Measurements from ENCODE around the gene HTT.

The HTT gene

GRCh38 chr4:3251691-3252479 is 177.4 kb downstream of the HTT start:
- no peak for DNase-seq

GRCh38 chr4:3252480-3252828 is 178.0 kb downstream of the HTT start:
- DNase-seq, result no peak

GRCh38 chr4:3252831-3253641 is 178.6 kb downstream of the HTT start:
- no peak for DNase-seq

- DNase-seq, result no peak
Observed at GRCh38 chr4:3253808-3254207, 179.3 kb downstream of the HTT start.

- DNase-seq, result no peak
Observed at GRCh38 chr4:3254302-3255131, 180.0 kb downstream of the HTT start.

GRCh38 chr4:3255611-3256186 is 181.2 kb downstream of the HTT start:
- DNase-seq, result no peak

GRCh38 chr4:3256230-3257102 is 182.0 kb downstream of the HTT start:
- DNase-seq, result no peak

GRCh38 chr4:3257103-3257555 is 182.6 kb downstream of the HTT start:
- DNase-seq, result no peak

GRCh38 chr4:3257556-3258482 is 183.3 kb downstream of the HTT start:
- no peak for DNase-seq

- DNase-seq, result no peak
Observed at GRCh38 chr4:3261411-3262207, 187.1 kb downstream of the HTT start.

GRCh38 chr4:3262208-3263052 is 187.9 kb downstream of the HTT start:
- no peak for DNase-seq

- no peak for DNase-seq
Observed at GRCh38 chr4:3263053-3263875, 188.8 kb downstream of the HTT start.

- DNase-seq, result no peak
Observed at GRCh38 chr4:3263876-3264193, 189.4 kb downstream of the HTT start.

GRCh38 chr4:3266076-3266475 is 191.6 kb downstream of the HTT start:
- no peak for DNase-seq

- no peak for DNase-seq
Observed at GRCh38 chr4:3267576-3268394, 193.3 kb downstream of the HTT start.

GRCh38 chr4:3268395-3269104 is 194.1 kb downstream of the HTT start:
- DNase-seq, result no peak

Data from inflammatory macrophage (primary cell).